Stimulated activated CD4-positive, alpha-beta T cell treated with anti-CD3 and anti-CD28 coated beads, Interleukin-12 subunit alpha, Interleukin-12 subunit beta, amount 100 ng/mL, for 24 hours (primary cell): Measurements from ENCODE around the gene SLC2A11.
"Not testable (repeated sequence)": the region's sequence is repeated elsewhere in the genome, so short reads cannot be mapped to it uniquely, and the experiment has no call there.

ENCODE experiments used
- DNase-seq, 2 experiments: peaks; one replicate each; pipeline ENCODE4 v3.0.0-alpha.2; 2020; ENCODE audit warnings: low read depth in 2 of 2

SLC2A11 gene

DNA sequence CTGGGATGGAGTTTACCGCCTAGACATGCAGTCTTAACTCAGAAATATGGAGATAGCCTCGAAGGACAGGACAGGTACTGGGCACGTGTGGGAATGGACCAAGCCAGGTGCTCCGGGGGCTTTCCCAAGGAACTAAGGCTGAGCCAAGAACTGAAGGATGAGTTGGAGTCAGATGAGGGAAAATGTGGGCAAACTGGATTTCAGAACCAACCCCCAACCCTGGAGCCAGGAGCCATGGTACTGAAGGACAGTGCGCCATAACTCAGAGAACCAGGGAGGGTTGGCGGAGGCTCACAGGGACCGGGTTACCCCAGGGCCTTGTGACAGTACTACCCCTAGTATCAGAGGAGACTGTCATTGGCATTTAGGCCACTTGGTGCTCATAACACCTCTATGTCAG, 34.1 kb downstream of the SLC2A11 start:
- DNase-seq, result no peak

DNA sequence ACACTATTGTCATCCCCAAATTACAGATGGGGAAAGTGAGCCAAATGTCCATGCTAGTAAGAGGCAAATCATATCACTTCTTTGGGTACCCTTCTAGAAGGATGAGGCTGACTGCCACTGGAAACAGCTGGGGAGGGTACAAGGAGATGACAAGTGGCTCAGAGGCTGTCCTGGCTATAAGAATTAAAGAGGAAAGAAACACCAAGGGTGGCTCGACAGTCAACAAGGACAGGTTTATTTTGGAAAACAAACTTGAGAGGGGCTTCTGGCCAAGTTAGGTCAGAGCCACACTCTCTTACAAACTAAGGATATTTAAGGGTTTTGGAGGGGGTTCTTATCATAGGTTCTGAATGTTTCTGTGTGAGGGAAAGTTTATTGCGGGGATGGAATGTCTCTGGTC, 34.5 kb downstream of the SLC2A11 start:
- no peak for DNase-seq

DNA sequence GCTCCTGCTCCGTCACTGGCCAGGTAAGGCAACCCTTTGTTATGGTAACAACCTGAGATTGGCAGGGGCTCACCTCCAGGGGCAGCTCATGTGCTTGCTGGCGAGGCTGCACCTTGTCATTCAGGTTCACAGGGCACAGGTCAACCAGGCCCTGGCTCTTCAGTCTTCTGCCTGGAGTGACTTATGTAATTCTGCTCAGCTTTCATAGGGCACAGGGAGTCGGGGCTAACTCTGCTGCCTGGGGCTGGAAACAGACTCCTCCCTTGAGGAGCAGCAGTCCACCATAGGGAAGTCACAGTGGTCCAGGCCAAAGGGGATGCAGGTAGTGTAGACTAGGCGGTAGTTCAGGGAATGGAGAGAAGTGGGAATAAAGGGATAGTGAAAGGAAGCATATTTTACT, 35.0 kb downstream of the SLC2A11 start:
- no peak for DNase-seq

DNA sequence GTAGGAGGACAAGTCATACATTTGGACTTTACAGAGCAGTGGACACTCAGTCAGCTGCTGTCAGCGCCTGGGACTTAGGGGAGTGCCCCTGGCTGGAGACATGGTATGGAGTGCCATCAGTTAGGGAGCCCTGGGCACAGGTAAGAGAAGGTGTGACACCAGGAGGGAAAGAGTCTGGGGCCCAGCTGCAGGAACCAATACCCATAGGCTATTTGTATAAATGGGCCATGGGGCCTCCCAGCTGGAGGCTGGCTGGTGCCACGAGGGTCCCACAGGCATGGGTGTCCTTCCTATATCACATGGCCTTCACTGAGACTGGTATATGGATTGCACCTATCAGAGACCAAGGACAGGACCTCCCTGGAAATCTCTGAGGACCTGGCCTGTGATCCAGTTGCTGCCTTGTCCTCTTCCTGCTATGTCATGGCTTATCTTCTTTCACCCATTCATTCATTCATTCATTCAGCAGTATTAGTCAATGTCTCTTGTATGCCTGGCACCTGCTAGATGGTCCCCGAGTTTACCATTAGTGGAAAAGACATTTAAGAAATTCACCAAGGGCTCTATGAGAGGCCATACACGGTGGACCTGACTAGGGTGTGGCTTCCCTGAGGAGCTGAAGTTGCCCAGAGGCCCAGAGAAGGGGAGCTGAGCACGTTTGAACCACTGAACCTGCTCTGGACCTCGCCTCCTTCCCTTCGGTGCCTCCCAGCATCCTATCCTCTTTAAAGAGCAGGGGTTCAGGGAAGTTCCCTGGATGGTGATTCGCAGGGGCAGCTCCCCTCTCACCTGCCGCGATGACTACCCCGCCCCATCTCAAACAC, 35.7 kb downstream of the SLC2A11 start:
- DNase-seq, result no peak

DNA sequence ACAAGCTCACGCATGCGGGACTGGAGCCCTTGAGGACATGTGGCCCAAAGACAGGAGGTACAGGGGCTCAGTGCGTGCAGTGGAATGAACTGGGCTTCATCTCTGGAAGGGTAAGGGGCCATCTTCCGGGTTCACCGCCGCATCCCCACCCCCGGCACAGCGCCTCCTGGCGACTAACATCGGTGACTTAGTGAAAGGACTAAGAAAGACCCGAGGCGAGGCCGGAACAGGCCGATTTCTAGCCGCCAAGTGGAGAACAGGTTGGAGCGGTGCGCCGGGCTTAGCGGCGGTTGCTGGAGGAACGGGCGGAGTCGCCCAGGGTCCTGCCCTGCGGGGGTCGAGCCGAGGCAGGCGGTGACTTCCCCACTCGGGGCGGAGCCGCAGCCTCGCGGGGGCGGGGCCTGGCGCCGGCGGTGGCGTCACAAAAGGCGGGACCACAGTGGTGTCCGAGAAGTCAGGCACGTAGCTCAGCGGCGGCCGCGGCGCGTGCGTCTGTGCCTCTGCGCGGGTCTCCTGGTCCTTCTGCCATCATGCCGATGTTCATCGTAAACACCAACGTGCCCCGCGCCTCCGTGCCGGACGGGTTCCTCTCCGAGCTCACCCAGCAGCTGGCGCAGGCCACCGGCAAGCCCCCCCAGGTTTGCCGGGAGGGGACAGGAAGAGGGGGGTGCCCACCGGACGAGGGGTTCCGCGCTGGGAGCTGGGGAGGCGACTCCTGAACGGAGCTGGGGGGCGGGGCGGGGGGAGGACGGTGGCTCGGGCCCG, 36.5 kb downstream of the SLC2A11 start, which contains the start of gene MIF:
TSS of gene MIF (plus strand) at position 439 of the 765 bp plus-strand sequence. CDS start at position 531, 92 bp downstream.
- DNase-seq, result peak; percentile 96 to 97

DNA sequence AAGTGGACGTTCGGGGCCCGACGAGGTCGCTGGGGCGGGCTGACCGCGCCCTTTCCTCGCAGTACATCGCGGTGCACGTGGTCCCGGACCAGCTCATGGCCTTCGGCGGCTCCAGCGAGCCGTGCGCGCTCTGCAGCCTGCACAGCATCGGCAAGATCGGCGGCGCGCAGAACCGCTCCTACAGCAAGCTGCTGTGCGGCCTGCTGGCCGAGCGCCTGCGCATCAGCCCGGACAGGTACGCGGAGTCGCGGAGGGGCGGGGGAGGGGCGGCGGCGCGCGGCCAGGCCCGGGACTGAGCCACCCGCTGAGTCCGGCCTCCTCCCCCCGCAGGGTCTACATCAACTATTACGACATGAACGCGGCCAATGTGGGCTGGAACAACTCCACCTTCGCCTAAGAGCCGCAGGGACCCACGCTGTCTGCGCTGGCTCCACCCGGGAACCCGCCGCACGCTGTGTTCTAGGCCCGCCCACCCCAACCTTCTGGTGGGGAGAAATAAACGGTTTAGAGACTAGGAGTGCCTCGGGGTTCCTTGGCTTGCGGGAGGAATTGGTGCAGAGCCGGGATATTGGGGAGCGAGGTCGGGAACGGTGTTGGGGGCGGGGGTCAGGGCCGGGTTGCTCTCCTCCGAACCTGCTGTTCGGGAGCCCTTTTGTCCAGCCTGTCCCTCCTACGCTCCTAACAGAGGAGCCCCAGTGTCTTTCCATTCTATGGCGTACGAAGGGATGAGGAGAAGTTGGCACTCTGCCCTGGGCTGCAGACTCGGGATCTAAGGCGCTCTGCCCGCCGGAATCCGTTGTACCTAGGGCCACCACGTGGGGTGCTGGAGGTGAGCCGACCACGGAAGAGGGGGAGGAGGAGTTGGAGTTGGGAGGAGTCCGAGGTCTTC, 37.3 kb downstream of the SLC2A11 start:
- DNase-seq, result peak; percentile 49 to 74

DNA sequence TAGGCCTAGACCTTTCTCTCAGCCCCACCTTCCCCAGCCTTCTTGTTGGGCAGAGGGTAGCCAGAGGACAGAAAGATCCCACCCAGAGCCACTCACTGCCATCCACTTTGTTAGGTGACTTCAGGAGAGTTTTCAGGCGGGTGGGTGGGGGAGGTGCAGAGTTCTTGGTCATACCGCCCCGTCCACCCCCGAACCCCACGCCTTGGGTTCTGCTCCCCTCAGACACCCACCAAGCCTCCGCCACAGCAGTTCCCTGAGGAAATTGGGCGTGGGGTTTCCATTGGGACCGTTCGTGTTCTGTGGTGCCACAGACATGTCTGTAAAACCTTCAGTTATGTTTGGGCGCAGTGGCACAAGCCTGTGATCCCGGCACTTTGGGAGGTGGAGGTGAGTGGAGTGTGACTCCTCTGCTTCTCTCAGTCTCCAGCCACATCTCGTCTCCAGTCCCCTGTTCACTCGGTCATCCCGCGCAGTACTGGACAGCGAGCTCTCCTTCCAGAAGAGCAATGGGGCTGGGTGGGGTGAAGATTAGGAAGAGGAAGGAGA, 38.0 kb downstream of the SLC2A11 start:
- DNase-seq, result no peak

DNA sequence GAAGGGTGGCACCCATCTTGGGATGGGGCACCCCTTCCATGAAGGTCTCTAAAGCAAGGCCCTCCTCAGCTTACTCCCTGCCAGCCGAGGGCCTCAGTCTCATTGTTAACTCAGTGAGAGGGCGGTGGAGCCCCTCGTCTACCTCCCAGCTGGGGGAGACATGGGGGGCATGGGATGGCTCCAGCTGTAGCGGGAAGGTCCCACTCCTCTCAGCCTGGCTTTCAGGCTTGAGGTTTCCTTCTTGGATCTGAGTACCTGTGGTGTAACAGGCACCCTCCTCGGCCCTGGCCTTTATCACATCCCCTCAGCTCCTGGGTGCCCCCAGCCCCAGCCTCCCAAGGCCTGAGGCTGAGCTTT, 38.5 kb downstream of the SLC2A11 start:
- no peak for DNase-seq

DNA sequence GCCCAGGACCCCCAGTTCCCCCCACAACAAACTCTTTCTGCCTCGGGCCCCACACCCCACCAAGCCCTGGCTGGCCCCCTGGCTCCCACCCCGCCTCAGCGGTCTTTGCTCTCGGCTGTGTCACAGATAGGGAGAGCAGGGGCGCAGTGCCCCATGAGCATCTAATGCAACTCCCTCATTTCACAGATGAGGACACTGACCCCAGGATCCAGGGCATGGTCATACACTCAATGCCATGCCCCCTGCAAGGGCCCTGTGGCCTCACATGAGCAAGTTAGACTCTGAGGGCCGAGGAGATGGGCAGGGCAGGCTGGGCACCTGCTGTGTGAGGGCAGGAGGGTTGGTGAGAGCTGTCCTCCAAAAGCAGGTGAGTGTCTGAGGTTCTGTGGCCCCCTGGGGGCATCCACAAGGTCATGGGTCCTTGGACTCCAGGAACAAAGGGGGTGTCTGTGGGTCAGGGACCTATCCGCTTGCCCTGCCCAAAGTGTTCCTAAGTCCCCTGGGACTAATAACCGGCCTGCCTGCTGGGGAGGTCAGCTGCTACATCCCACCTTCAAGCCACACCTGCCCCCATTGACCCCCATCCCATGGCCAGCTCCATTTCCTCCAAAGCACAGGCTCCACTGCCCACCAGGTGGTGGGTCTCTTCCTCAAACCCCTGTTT, 39.0 kb downstream of the SLC2A11 start:
- no peak for DNase-seq

DNA sequence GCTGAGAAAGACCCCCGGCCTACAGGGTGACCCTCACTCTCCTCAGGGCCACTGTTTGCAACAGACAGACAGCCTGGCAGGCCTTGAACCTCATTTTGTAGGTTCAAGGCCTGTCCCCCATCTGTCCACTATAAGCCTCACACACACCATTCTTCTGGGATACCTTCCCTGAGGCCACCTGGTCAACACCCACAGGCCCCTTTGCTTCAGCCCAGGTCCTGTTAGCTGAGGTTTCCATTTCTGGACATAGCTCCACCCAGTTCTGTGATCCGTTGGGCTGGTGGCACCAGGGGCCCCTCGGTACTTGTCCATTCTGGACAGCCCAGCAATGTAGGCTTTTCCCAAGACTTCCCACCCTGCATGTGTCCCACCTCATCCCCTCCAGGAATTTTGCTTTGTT, 39.6 kb downstream of the SLC2A11 start:
- DNase-seq, result no peak

DNA sequence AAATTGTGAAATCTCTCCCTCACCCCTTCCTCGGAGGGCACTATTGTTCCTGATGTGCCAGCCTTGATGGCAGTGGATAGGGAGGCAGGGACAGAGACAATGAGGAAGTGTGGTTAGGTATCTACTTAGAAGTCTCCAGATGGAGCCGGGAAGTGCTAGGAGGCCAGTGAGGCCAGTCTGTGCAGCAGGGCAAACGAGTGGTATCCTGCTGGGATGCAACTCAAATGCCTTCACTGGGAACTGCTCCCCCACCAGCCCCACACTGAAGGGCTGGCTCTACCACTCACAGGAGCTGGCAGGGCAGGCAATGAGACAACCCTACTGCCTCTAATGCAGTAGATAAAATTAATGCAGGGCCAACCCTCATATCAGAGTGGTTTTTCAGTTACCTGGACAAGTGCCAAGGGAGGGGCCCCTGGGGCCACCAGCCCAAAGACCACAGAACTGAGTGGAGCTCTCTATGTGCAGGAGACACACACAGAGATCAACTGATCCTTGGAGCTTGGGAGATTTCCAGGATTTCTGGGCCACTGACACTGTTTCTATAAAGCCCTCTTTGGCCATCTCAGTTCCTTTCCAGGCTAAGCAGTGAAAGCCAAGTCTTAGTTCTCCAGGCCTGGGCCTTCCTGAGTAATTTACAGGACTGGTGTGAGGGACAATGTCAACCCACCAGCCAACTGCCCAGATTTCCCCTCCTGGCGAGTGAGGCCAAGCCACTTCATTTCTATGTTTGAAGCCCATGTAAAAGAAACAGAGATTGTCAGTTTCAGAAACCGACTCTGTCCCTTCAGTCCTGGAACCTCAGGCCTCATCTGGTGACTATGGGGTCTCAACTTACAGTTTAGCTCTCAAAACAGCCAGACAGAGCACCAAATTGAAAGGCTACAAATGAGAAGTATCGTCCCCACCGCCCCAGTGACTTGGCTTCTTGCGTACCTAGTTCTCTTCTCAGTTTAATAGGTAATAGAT, 40.6 kb downstream of the SLC2A11 start:
- no peak for DNase-seq

DNA sequence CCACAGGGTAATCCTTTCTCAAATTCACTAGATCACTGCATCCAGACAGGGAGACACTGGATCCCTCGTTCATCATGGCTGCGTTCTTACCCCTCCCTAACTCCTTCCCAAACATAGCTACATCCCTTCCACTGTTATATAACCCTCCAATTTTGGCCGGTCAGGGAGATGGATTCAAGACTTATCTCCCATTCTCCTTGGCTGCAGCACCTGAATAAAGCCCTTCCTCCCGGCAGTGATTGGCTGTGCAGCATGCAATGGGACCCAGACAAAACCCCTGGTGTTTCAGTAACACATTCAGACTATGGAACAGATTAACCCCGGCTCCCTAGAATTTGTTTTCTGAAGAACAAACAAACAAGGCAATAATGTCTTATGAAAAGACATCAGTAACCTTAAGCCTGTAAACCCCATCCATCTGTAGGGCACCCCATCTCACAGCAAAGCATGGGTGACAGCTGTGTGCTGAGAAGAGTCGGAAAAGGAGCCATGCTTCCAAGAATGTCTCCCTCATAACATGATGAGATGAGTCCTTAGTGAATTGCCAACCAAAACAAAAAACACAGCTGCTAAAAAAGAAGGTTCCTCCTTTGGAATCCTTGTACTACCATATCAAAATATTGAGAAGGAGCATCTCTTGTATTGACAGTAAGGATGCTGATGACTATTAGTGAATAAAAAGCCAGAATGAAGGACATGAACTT, 41.5 kb downstream of the SLC2A11 start:
- no peak for DNase-seq

DNA sequence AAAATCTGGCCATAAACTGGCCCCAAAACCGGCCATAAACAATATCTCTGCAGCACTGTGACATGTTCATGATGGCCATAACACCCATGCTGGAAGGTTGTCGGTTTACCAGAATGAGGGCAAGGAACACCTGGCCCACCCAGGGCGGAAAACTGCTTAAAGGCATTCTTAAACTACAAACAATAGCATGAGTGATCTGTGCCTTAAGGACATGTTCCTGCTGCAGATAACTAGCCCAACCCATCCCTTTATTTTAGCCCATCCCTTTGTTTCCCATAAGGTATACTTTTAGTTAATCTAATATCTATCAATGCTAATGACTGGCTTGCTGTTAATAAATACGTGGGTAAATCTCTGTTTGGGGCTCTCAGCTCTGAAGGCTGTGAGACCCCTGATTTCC, 42.6 kb downstream of the SLC2A11 start:
- DNase-seq, result not testable (repeated sequence)

DNA sequence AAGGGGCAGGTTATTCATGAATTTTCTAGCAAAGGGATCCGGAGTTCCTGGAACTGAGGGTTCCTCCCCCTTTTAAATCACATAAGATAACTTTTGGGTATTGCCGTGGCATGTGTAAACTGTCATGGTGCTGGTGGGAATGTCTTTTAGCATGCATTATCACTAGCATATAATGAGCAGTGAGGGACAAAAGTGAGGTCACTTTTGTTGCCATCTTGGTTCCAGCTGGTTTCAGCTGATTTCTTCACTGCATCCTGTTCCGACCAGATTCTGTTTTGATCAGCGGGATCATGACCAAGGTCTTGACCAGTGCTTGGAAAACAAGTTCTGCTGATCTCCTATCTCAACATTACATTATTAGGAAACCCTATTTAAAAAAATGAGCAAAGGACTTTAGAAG, 43.9 kb downstream of the SLC2A11 start:
- no peak for DNase-seq

DNA sequence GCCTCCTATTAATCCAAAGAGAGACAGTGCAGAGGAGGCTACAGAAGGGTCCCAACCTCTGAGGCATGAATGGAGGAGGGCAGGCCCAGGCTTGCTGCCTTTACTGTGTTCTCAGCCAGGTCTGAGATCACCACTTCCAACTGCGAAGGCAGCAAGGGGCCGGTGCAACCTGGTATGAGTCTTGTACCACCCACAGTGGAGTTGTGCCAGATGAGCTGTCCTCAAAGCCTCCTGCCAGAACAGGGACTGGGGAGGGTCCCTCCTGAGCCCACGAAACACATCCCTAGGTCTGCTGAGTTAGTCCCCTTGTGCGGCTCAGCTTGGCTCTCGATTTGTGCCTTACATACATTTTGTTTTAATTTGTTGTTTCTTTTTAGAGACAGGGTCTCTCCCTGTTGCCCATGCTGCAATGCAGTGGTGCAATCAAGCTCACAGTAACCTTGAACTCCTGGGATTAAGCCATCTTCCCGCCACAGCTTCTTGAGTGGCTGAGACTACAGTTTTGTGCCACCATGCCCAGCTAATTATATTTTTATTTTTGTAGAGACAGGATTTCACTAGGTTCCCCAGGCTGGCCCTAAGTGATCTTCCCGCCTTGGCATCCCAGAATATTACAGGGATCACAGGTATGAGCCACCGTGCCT, 45.8 kb downstream of the SLC2A11 start:
- no peak for DNase-seq

DNA sequence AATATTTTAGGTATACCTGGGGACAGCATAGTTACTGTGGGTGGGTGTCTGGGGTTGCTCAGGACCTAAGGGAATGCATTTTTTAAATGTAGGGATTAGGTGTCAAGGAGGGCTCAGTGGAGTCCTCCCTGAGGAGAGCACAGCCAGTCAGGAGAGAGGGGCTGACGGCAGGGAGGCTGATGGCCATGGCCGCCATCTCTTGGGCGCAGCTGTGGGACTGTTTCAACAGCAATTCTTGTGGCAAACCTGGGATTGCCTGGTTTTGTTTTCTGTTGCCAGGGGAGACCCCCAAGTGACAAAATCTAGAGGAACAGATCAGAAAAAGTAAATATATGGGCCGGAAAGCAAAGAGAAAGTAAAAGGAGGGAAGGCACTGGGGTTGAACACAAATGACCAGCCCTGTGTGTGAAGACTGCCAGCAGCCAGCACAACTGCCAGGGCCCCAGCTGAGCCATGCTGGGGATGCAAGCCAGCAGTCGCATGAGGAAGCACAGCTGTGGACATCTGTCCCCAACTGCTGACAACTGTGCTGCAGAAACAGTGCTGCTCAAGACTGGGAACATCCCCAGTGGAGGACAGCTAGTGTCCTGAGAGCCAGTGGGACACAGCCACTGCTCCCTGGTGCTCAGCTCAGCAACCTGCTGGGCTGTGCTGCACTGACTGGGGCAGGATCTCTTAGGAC, 47.0 kb downstream of the SLC2A11 start:
- DNase-seq, result no peak

DNA sequence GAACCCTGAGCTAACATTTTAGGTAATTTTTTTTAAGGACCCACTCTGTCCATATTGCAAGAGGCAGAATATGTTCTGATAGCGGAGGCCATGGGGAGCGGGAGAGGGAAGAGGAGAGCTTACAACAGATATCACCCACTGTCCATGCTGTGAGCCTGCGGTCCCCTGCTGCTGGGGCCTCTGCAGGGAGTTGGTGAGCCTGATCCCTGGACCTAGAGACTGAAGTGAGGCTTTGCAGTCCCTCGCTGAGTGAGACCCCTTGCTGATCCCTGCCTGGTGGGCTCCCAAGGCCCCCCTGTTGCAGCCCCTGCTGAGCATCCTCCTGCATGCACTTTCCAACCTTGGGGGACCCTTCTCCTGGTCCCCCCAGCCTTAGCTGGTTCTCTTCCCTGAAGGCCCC, 49.0 kb downstream of the SLC2A11 start:
- no peak for DNase-seq

DNA sequence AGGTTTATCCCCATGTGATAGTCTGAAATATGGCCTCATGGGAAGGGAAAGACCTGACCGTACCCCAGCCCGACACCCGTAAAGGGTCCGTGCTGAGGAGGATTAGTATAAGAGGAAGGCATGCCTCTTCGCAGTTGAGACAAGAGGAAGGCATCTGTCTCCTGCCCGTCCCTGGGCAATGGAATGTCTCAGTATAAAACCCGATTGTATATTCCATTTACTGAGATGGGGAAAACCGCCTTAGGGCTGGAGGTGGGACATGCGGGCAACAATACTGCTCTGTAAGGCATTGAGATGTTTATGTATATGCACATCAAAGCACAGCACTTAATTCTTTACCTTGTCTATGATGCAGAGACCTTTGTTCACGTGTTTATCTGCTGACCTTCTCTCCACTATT, 49.7 kb downstream of the SLC2A11 start:
- not testable (repeated sequence) for DNase-seq
